H1 (cell line): ENCODE results near the gene PPP1R13B. TPM values are rescaled to one million over a fixed set of nuclear protein-coding genes. Genes with fewer than 3 reads are reported as not detected.
A peak's percentile ranks its signal among the peaks of the same experiment; 100 is the strongest.

Experiments
- CTCF ChIA-PET: fragments of 300-600 bp; sonication (Branson Sonifier 250); formaldehyde crosslinking; loops from one replicate; lab custom pipeline; 2021; ENCODE audit not compliant: partially characterized antibody; lab: Charles Lee
- POLR2A ChIA-PET: fragments of 300-600 bp; sonication (Branson Sonifier 250); formaldehyde crosslinking; loops from one replicate; lab custom pipeline; 2021; ENCODE audit warnings: inconsistent platforms; ENCODE audit not compliant: partially characterized antibody; lab: Charles Lee
- DNase-seq, 2 experiments: peaks; one replicate each; pipeline versions ENCODE4 v3.0.0 to v3.0.0-alpha.2; 2010 to 2022; ENCODE audit warnings: low spot score in 2 of 2, low read depth in 1 of 2, mixed read lengths in 1 of 2
- FAIRE-seq: peaks from 2 replicates; lab custom pipeline; 2011; peaks lifted over from hg19 to GRCh38; lab: Jason Lieb, UNC
- H2AFZ ChIP-seq: 2 replicates; pipeline ENCODE4 v1.8.1; 2012; ENCODE audit warnings: low read length, inconsistent platforms
- H2AK5ac ChIP-seq: 2 replicates; pipeline ENCODE4 v1.6.1; 2013; ENCODE audit warnings: low read depth, low read length
- H2BK120ac ChIP-seq: replicated peaks from 2 replicates; pipeline ENCODE3; 2013; ENCODE audit warnings: low read depth, low read length, inconsistent platforms
- H2BK12ac ChIP-seq: 2 replicates; pipeline ENCODE4 v1.6.1; 2013; ENCODE audit warnings: low read depth, low read length
- H2BK15ac ChIP-seq: 2 replicates; pipeline ENCODE4 v1.6.1; 2013; ENCODE audit warnings: low read length
- H2BK20ac ChIP-seq: 2 replicates; pipeline ENCODE4 v1.6.1; 2013; ENCODE audit warnings: low read length
- H2BK5ac ChIP-seq: 2 replicates; pipeline ENCODE4 v1.6.1; 2013; ENCODE audit warnings: low read depth, low read length
- H3K14ac ChIP-seq: 2 replicates; pipeline ENCODE4 v1.6.1; 2013; ENCODE audit warnings: inconsistent platforms; ENCODE audit not compliant: insufficient read length
- H3K18ac ChIP-seq: 2 replicates; pipeline ENCODE4 v1.6.1; 2013; ENCODE audit warnings: low read length; ENCODE audit errors: extremely low read depth
- H3K23ac ChIP-seq: 2 replicates; pipeline ENCODE4 v1.6.1; 2013; ENCODE audit warnings: inconsistent platforms; ENCODE audit not compliant: insufficient read length
- H3K23me2 ChIP-seq: 2 replicates; pipeline ENCODE4 v1.6.1; 2013; ENCODE audit warnings: low read depth, low read length
- H3K27ac ChIP-seq: 2 replicates; pipeline ENCODE4 v1.6.1; 2011; ENCODE audit warnings: low read depth, low read length, inconsistent platforms
- H3K27me3 ChIP-seq, 4 experiments: replicated peaks in 1 of 4; 1 replicate in 1 of 4; 2 replicates in 3 of 4; pipeline versions ENCODE4 v1.6.1 to v1.8.1; 2011 to 2013; ENCODE audit warnings: low read length in 3 of 4, mild to moderate bottlenecking in 3 of 4, inconsistent platforms in 2 of 4, mixed read lengths in 2 of 4, moderate library complexity in 1 of 4; ENCODE audit not compliant: control insufficient read depth in 3 of 4, insufficient read depth in 3 of 4; ENCODE audit errors: extremely low read depth in 1 of 4
- H3K36me3 ChIP-seq, 4 experiments: 2 replicates each; pipeline versions ENCODE4 v1.6.1 to v1.8.1; 2011 to 2013; ENCODE audit warnings: mild to moderate bottlenecking in 4 of 4, low read length in 3 of 4, moderate library complexity in 2 of 4, control low read depth in 1 of 4, inconsistent platforms in 1 of 4; ENCODE audit not compliant: insufficient read depth in 4 of 4, control insufficient read depth in 2 of 4
- H3K4ac ChIP-seq: replicated peaks from 2 replicates; pipeline ENCODE3; 2013; ENCODE audit warnings: low read length, low read depth, mixed read lengths, inconsistent platforms; ENCODE audit not compliant: insufficient read length
- H3K4me1 ChIP-seq, 4 experiments: replicated peaks in 1 of 4; 1 replicate in 1 of 4; 2 replicates in 3 of 4; pipeline versions ENCODE4 v1.6.1 to v1.8.1; 2011 to 2013; ENCODE audit warnings: low read length in 3 of 4, inconsistent platforms in 2 of 4, mixed read lengths in 1 of 4; ENCODE audit not compliant: insufficient read depth in 4 of 4, control insufficient read depth in 3 of 4
- H3K4me2 ChIP-seq, 2 experiments: 2 replicates each; pipeline versions ENCODE4 v1.6.1 to v1.8.1; 2011 to 2013; ENCODE audit warnings: low read depth in 2 of 2, low read length in 2 of 2, control low read depth in 1 of 2, inconsistent platforms in 1 of 2, mild to moderate bottlenecking in 1 of 2; ENCODE audit not compliant: insufficient read depth in 1 of 2
- H3K4me3 ChIP-seq, 4 experiments: fragments of 200-600, 300-600 bp in 1 of 4; sonication (generic), shearing (Covaris generic), sonication (Bioruptor Twin) in 1 of 4; 2 replicates each; pipeline versions ENCODE4 v1.5.1 to v1.8.1; 2011 to 2016; ENCODE audit warnings: low read length in 4 of 4, low read depth in 3 of 4, control low read depth in 2 of 4, inconsistent platforms in 2 of 4, mild to moderate bottlenecking in 2 of 4, mixed read lengths in 1 of 4, moderate library complexity in 1 of 4; ENCODE audit not compliant: insufficient read depth in 2 of 4; ENCODE audit errors: extremely low read depth in 1 of 4
- H3K56ac ChIP-seq: replicated peaks from 2 replicates; pipeline ENCODE3; 2013; ENCODE audit warnings: low read depth, mild to moderate bottlenecking, mixed read lengths, low read length, inconsistent platforms; ENCODE audit not compliant: insufficient read length
- H3K79me1 ChIP-seq: 2 replicates; pipeline ENCODE4 v1.6.1; 2013; ENCODE audit warnings: low read depth, low read length, control low read depth
- H3K79me2 ChIP-seq, 2 experiments: 2 replicates each; pipeline versions ENCODE4 v1.6.1 to v1.8.1; 2012 to 2013; ENCODE audit warnings: low read length in 2 of 2, mild to moderate bottlenecking in 2 of 2, inconsistent platforms in 1 of 2; ENCODE audit not compliant: insufficient read depth in 2 of 2, control insufficient read depth in 1 of 2
- H3K9ac ChIP-seq, 4 experiments: replicated peaks in 1 of 4; 1 replicate in 1 of 4; 2 replicates in 3 of 4; pipeline versions ENCODE4 v1.6.1 to v1.8.1; 2011 to 2013; ENCODE audit warnings: low read depth in 3 of 4, low read length in 3 of 4, control low read depth in 2 of 4, mild to moderate bottlenecking in 2 of 4, moderate library complexity in 2 of 4, inconsistent platforms in 1 of 4; ENCODE audit errors: extremely low read depth in 1 of 4
- H3K9me3 ChIP-seq, 2 experiments: 2 replicates each; pipeline versions ENCODE4 v1.6.1 to v1.8.1; 2012 to 2013; ENCODE audit warnings: mild to moderate bottlenecking in 2 of 2, moderate library complexity in 2 of 2, control low read depth in 1 of 2, inconsistent platforms in 1 of 2, low read depth in 1 of 2, low read length in 1 of 2, mixed read lengths in 1 of 2; ENCODE audit not compliant: insufficient read depth in 2 of 2
- H4K20me1 ChIP-seq, 2 experiments: replicated peaks in 1 of 2; 2 replicates each; pipeline versions ENCODE3 to v1.8.1; 2011 to 2013; ENCODE audit warnings: inconsistent platforms in 2 of 2, low read length in 2 of 2, mild to moderate bottlenecking in 1 of 2; ENCODE audit not compliant: insufficient read depth in 2 of 2, control insufficient read depth in 1 of 2
- H4K5ac ChIP-seq: 2 replicates; pipeline ENCODE4 v1.6.1; 2013; ENCODE audit warnings: low read length, low read depth, mixed read lengths, inconsistent platforms; ENCODE audit not compliant: insufficient read length
- H4K8ac ChIP-seq: 2 replicates; pipeline ENCODE4 v1.8.0; 2013; ENCODE audit warnings: mild to moderate bottlenecking, moderate library complexity, low read length, inconsistent platforms; ENCODE audit not compliant: insufficient read depth; ENCODE audit errors: extremely low read depth
- H4K91ac ChIP-seq: replicated peaks from 2 replicates; pipeline ENCODE3; 2013; ENCODE audit warnings: low read length, mixed read lengths, inconsistent platforms; ENCODE audit not compliant: insufficient read length
- BRCA1 ChIP-seq: IDR thresholded peaks from 2 replicates; pipeline ENCODE4 v1.6.1; 2012; ENCODE audit warnings: low read depth, low read length, improper control_type of control experiment
- E2F6 ChIP-seq: IDR thresholded peaks from 2 replicates; pipeline ENCODE4 v1.6.1; 2012; ENCODE audit warnings: inconsistent platforms
- EP300 ChIP-seq, 2 experiments: IDR thresholded peaks; 1 replicate in 1 of 2; 2 replicates in 1 of 2; pipeline ENCODE4 v1.6.1; 2011 to 2012; ENCODE audit warnings: low read depth in 2 of 2, low read length in 2 of 2, mild to moderate bottlenecking in 2 of 2, borderline replicate concordance in 1 of 2, inconsistent platforms in 1 of 2, moderate library complexity in 1 of 2
- EZH2 ChIP-seq: fragments of 200-600 bp; sonication (generic); IDR thresholded peaks from 2 replicates; pipeline ENCODE4 v1.7.1; 2012; ENCODE audit warnings: low read depth, mild to moderate bottlenecking, moderate library complexity, low read length, inconsistent platforms; ENCODE audit not compliant: severe bottlenecking
- HDAC2 ChIP-seq, 2 experiments: fragments of 300-600 bp in 1 of 2; sonication (generic) in 1 of 2; IDR thresholded peaks; 2 replicates each; pipeline ENCODE4 v1.6.1; 2011 to 2012; ENCODE audit warnings: low read depth in 2 of 2, low read length in 2 of 2, mild to moderate bottlenecking in 2 of 2, moderate library complexity in 2 of 2, borderline replicate concordance in 1 of 2, inconsistent platforms in 1 of 2
- JUND ChIP-seq: IDR thresholded peaks from 2 replicates; pipeline ENCODE4 v1.6.1; 2011; ENCODE audit warnings: mild to moderate bottlenecking, improper control_type of control experiment, low read length
- MAX ChIP-seq: IDR thresholded peaks from 2 replicates; pipeline ENCODE4 v1.6.1; 2012; ENCODE audit warnings: inconsistent platforms
- SP1 ChIP-seq: IDR thresholded peaks from 2 replicates; pipeline ENCODE4 v1.6.1; 2011; ENCODE audit warnings: low read depth, low read length
- SRF ChIP-seq: IDR thresholded peaks from 2 replicates; pipeline ENCODE4 v1.6.1; 2011; ENCODE audit warnings: mild to moderate bottlenecking, low read depth, low read length, moderate library complexity
- TBP ChIP-seq: IDR thresholded peaks from 2 replicates; pipeline ENCODE4 v1.6.1; 2011; ENCODE audit warnings: low read depth, low read length, improper control_type of control experiment
- ZNF274 ChIP-seq: IDR thresholded peaks from 2 replicates; pipeline ENCODE4 v1.7.0; 2012; ENCODE audit warnings: low read length, borderline replicate concordance; ENCODE audit errors: extremely low read depth
- WGBS, 2 experiments: shearing (Covaris generic) in 1 of 2; methylation state at CpG; one replicate each; pipeline versions ENCODE4 v1.1.6 to v1.1.7; 2013 to 2015; ENCODE audit warnings: low lambda C conversion rate in 2 of 2, mixed read lengths in 2 of 2, inconsistent platforms in 1 of 2, low coverage in 1 of 2, missing lambda C conversion rate in 1 of 2; ENCODE audit not compliant: insufficient replicate concordance in 2 of 2, insufficient coverage in 1 of 2, insufficient read length in 1 of 2; ENCODE audit errors: extremely low coverage in 1 of 2, missing lambda C conversion rate in 1 of 2; 5-methylcytosine and 5-hydroxymethylcytosine counted together
- polyA plus RNA-seq, 7 experiments: library from polyadenylated mRNA; depleted of rRNA in 3 of 7; stranded (reverse) in 5 of 7; unstranded in 2 of 7; fragments of >200 nt in 5 of 7; fragments of 200-250 nt in 2 of 7; gene quantifications; 1 replicate in 5 of 7; 2 replicates in 1 of 7; 4 replicates in 1 of 7; pipeline versions ENCODE4 v1.2.1 to v1.2.3, GENCODE V29; 2011 to 2013; ENCODE audit warnings: missing spikeins in 2 of 7, mixed read lengths in 2 of 7
- total RNA-seq: library from RNA; stranded (reverse); fragmentation: NEBNext Ultra II Directional; extraction: Animal tissue kit (Norgen Biotek cat#: 25700); gene quantifications from 2 replicates; pipeline ENCODE4 v1.2.1, GENCODE V29; 2021

Gene PPP1R13B
- total and polyA plus RNA-seq, 2 of the 8 experiments (the other 6 are each of a cell fraction or from before 2014, with no cell fraction given) = 2.6 to 8.9 TPM

DNA sequence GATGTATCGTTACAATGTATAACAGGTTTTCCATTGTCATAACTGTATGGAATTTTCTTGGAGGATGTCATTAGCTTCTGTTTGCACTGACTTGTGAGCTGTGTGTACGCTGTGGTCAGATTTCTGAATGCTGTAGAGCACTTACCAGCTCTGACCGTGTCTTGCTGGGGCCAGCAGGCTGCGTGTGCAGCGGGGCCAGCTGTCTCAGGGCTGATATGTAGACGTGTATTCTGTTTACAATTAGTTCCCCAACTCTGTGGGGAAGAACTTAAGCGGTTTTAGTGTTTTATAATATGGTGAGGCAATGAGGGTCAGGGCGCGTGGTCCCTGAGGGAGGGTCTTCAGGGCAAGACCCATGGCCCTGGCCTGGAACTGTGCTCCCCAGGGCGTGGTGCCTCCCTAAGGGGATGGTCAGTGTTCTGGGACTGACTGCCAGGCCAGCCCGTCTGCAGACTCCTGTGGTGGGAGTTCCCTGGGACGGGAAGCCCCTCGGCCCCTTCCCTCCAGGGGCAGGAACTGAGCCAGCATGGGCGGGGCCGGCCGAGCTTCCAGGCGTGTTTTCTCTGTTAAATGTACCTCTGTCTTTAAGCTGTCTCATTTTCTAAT lies 150.8 kb downstream of the PPP1R13B start:
- H3K27ac ChIP-seq = no peak overlapping the region
- H3K9ac ChIP-seq = no peak overlapping the region
- no peak overlapping the region for H3K14ac ChIP-seq
- H3K9me3 ChIP-seq = no peaks in the 10 kb centered on the region
- H2AK5ac ChIP-seq = no peak overlapping the region
- H4K20me1 ChIP-seq = peaks cover 10 to 27% of the 10 kb centered on the region in 2 experiments
- ChIA-PET CTCF (interaction anchor here (1.1 to 2.1 kb wide), 2 partner anchors 10 to 15 kb away, joined by 4 to 9 read pairs; no protein-coding TSS in a partner anchor), POLR2A (interaction anchor here (1.2 to 8.8 kb wide), 3 partner anchors 8 to 19 kb away, joined by 3 to 74 read pairs (median 5); partner anchors contain the start of gene ZFYVE21)
- H2BK12ac ChIP-seq = no peak overlapping the region
- no peak overlapping the region for H3K4me3 ChIP-seq
- H2BK5ac ChIP-seq = no peak overlapping the region
- peaks cover 0 to 2% (median 0%) of the 10 kb centered on the region in 4 experiments; a peak in 2 of 7 replicates for H3K4me1 ChIP-seq
- DNase-seq = no peak
- no peak overlapping the region for H3K4ac ChIP-seq
- H2AFZ ChIP-seq = no peak overlapping the region
- H3K23me2 ChIP-seq = no peaks in the 10 kb centered on the region
- no peak overlapping the region for H3K18ac ChIP-seq
- 72% methylated on average over 17 of the region's 17 CpGs; no CpG with 5 or more reads in 1 of the 2 experiments for WGBS, 2 experiments
- no peaks in the 10 kb centered on the region; a peak in 1 of 4 replicates for H3K79me2 ChIP-seq
- H2BK20ac ChIP-seq = no peak overlapping the region
- no peak overlapping the region for H3K56ac ChIP-seq
- no peaks in the 10 kb centered on the region for H3K27me3 ChIP-seq
- H3K36me3 ChIP-seq = peaks cover 7 to 37% (median 17%) of the 10 kb centered on the region in 4 experiments; a peak in 6 of 8 replicates
- H4K5ac ChIP-seq = no peak overlapping the region
- H4K8ac ChIP-seq = peak overlapping the region; percentile 53; the same call in 1 of the 2 replicates
- FAIRE-seq = no peak
- H3K23ac ChIP-seq = no peak overlapping the region
- H3K79me1 ChIP-seq = peaks cover 8% of the 10 kb centered on the region; the same call in 1 of the 2 replicates
- no peak overlapping the region for H2BK120ac ChIP-seq
- H4K91ac ChIP-seq = no peak overlapping the region
- no peak overlapping the region for H2BK15ac ChIP-seq
- H3K4me2 ChIP-seq = no peak overlapping the region
- no peak for TF ChIP-seq ZNF274
- no peak for TF ChIP-seq MAX
- no peak for TF ChIP-seq EZH2
- no peak for TF ChIP-seq EP300 (IDR thresholded peaks at IDR 0.05; ENCODE audit: borderline replicate concordance in 1 of 2, low read depth in 2 of 2, low read length in 2 of 2)
- no peak for TF ChIP-seq SP1
- TF ChIP-seq BRCA1 = no peak
- TF ChIP-seq JUND = no peak
- TF ChIP-seq SRF = no peak
- TF ChIP-seq E2F6 = no peak
- TF ChIP-seq TBP = no peak
- TF ChIP-seq HDAC2 (IDR thresholded peaks at IDR 0.05; ENCODE audit: borderline replicate concordance in 1 of 2, low read depth in 2 of 2, low read length in 2 of 2) = no peak
